Measurements from ENCODE around the gene MTARC1.

GRCh38 chr1:220754918-220755295 is 31.8 kb upstream of the MTARC1 start:
- TF ChIP-seq GATA2 (IDR thresholded peaks at IDR 0.05; ENCODE audit: low read depth, low read length) (no peak), GATA3 (IDR thresholded peaks at IDR 0.05; ENCODE audit: low read depth, low read length) (no peak)
